Adipocyte (in vitro differentiated cells): ENCODE measurements around the gene ARL6IP6.
A peak's percentile ranks its signal among the peaks of the same experiment; 100 is the strongest.
"Not testable (repeated sequence)": the region's sequence is repeated elsewhere in the genome, so short reads cannot be mapped to it uniquely, and the experiment has no call there.

Experiments used
- DNase-seq: peaks from one replicate; pipeline ENCODE4 v3.0.0-alpha.2; 2015; ENCODE audit warnings: low read depth
- H3K27me3 ChIP-seq: replicated peaks from 2 replicates; pipeline ENCODE4 v1.7.0; 2013; ENCODE audit warnings: mild to moderate bottlenecking, low read length, moderate library complexity; ENCODE audit not compliant: control insufficient read depth, insufficient read depth
- H3K36me3 ChIP-seq: 2 replicates; pipeline ENCODE4 v1.7.0; 2013; ENCODE audit warnings: low read length, mild to moderate bottlenecking, moderate library complexity; ENCODE audit not compliant: control insufficient read depth, insufficient read depth, severe bottlenecking
- H3K4me1 ChIP-seq: 2 replicates; pipeline ENCODE4 v1.7.0; 2013; ENCODE audit warnings: mild to moderate bottlenecking, low read length, moderate library complexity; ENCODE audit not compliant: control insufficient read depth, insufficient read depth
- H3K4me3 ChIP-seq: 2 replicates; pipeline ENCODE4 v1.7.0; 2013; ENCODE audit warnings: mild to moderate bottlenecking, low read length, moderate library complexity
- H3K9ac ChIP-seq: 2 replicates; pipeline ENCODE4 v1.7.0; 2013; ENCODE audit warnings: mild to moderate bottlenecking, low read length, moderate library complexity
- H3K9me3 ChIP-seq: 2 replicates; pipeline ENCODE4 v1.7.0; 2013; ENCODE audit warnings: mild to moderate bottlenecking, low read length, moderate library complexity; ENCODE audit not compliant: control insufficient read depth

ARL6IP6 gene

GRCh38 chr2:152701198-152701597 is 17.2 kb upstream of the ARL6IP6 start:
- no peak overlapping the region for H3K9ac ChIP-seq
- H3K27me3 ChIP-seq, result no peaks in the 10 kb centered on the region
- H3K4me3 ChIP-seq, result no peak overlapping the region
- peaks cover 6% of the 10 kb centered on the region for H3K9me3 ChIP-seq
- DNase-seq, result no peak
- peaks cover 24% of the 10 kb centered on the region for H3K36me3 ChIP-seq
- H3K4me1 ChIP-seq, result peaks cover 2% of the 10 kb centered on the region

DNA sequence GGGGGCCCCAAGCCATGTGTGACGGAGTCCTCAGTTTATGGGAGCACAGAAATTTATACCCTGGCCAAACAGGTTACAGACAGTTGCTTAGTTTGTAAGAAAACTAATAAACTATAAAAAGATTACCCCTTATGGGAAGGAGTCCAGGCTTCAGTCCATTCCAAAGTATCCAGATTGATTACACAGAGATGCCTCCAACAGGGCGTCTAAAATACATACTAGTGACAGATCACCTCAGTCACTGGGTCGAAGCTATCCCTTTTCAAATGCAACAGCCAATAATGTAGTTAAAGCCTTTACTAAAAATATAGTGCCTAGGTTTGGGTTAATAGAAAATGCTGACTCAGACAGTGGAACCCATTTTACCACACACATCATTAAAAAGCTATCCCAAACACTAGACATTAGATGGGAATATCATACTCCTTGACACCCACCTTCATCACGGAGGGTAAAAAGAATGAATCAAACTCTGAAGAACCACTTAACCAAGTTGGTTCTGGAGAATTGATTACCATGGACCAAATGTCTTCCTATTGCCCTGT is 11.9 kb upstream of the ARL6IP6 start:
- Histone ChIP-seq H3K4me1 (no peaks in the 10 kb centered on the region), H3K4me3 (no peak overlapping the region), H3K9me3 (no peaks in the 10 kb centered on the region), H3K27me3 (no peaks in the 10 kb centered on the region), H3K9ac (no peak overlapping the region), H3K36me3 (peaks cover 42% of the 10 kb centered on the region)
- DNase-seq, result no peak

GRCh38 chr2:152708742-152709141 is 9.7 kb upstream of the ARL6IP6 start:
- H3K9ac ChIP-seq, result no peak overlapping the region
- no peaks in the 10 kb centered on the region for H3K27me3 ChIP-seq
- H3K9me3 ChIP-seq, result no peaks in the 10 kb centered on the region
- H3K36me3 ChIP-seq, result peaks cover 58% of the 10 kb centered on the region
- DNase-seq, result no peak
- no peaks in the 10 kb centered on the region for H3K4me1 ChIP-seq
- H3K4me3 ChIP-seq, result no peak overlapping the region

DNA sequence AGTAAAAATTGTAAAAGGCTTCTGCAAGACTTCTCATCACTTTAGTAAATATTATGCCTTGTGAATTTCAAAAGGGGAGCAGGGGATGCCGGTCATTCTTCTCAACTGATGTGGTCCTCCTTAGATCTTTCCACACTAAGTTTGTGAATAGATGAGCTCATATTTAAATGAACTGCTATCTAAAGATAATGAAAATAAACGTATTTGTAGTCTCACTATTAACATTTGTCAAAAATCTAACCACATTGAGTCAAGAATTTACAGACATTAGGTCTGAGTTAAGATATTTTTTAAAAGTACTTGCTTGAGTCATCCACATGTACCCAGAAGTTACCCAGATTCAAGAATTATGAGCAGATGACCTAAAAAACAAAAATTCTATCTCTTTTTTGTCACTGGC is 7.7 kb upstream of the ARL6IP6 start:
- Histone ChIP-seq H3K9me3 (no peaks in the 10 kb centered on the region), H3K27me3 (no peaks in the 10 kb centered on the region), H3K4me1 (peaks cover 11% of the 10 kb centered on the region), H3K9ac (no peak overlapping the region), H3K4me3 (no peak overlapping the region), H3K36me3 (peaks cover 64% of the 10 kb centered on the region)
- peak; percentile 11 for DNase-seq

GRCh38 chr2:152715112-152715511 is 3.3 kb upstream of the ARL6IP6 start:
- peak overlapping the region; percentile 99 for H3K4me3 ChIP-seq

DNA sequence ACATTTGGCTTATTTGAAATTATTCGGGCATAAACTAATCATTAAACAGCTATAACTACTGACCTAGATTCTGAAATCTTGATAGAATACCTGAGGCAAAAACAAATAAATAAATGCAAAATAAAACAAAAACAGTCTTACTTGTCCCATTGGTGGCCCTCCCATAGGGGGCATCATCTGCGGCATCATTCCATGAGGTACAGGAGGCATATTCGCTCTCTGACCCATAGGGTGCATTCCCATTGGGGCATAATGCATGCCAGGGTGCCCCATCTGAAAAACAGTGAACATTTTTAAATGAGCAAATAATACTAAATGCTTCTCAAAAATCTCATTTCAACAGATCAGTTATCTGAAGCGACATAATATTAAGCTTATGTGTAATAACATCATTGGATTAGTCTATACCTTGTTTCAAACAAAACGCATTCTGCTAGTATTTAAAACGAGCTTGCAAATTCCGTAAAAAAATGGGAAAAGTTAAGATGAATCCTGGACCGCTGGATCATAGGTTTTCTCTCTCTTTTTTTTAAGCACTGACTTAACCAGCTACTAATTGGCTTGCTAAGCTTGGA is 2.5 kb upstream of the ARL6IP6 start:
- peak; percentile 31 for DNase-seq
- H3K4me1 ChIP-seq, result peaks cover 24% of the 10 kb centered on the region
- H3K36me3 ChIP-seq, result peaks cover 41% of the 10 kb centered on the region
- peak overlapping the region; percentile 99 for H3K4me3 ChIP-seq
- no peaks in the 10 kb centered on the region for H3K9me3 ChIP-seq
- no peaks in the 10 kb centered on the region for H3K27me3 ChIP-seq
- H3K9ac ChIP-seq, result peak overlapping the region; percentile 97

More at GRCh38 chr2:152715112-152715511, 3.3 kb upstream of the ARL6IP6 start:
- Histone ChIP-seq H3K9ac (no peak overlapping the region), H3K36me3 (peaks cover 44% of the 10 kb centered on the region), H3K4me1 (peaks cover 24% of the 10 kb centered on the region), H3K9me3 (no peaks in the 10 kb centered on the region), H3K27me3 (no peaks in the 10 kb centered on the region)
- no peak for DNase-seq

DNA sequence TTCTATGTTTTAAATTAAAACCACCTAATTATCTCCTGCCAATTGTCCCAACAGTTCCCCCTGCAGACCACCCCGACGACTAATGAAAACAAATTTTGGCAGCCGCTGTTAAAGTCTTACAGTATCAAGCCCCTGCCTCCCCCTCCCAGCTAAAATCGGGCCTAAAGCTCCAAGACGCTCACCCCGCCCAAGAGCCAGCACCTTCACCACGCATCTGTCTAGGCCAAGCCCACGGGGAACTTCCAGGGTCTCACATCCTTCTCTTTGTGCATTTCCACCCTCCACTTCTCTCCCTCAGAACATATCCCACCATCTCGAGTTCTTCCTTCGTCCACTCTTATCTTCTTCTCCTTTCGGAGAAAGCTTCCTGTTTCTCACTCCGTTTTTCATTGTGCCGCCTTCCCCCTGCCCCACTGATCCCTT is 1.6 kb upstream of the ARL6IP6 start:
- peak; percentile 67 for DNase-seq
- no peaks in the 10 kb centered on the region for H3K9me3 ChIP-seq
- peak overlapping the region; percentile 97 for H3K9ac ChIP-seq
- no peaks in the 10 kb centered on the region for H3K27me3 ChIP-seq
- H3K4me3 ChIP-seq, result peak overlapping the region; percentile 99
- H3K4me1 ChIP-seq, result peaks cover 24% of the 10 kb centered on the region
- peaks cover 34% of the 10 kb centered on the region for H3K36me3 ChIP-seq

DNA sequence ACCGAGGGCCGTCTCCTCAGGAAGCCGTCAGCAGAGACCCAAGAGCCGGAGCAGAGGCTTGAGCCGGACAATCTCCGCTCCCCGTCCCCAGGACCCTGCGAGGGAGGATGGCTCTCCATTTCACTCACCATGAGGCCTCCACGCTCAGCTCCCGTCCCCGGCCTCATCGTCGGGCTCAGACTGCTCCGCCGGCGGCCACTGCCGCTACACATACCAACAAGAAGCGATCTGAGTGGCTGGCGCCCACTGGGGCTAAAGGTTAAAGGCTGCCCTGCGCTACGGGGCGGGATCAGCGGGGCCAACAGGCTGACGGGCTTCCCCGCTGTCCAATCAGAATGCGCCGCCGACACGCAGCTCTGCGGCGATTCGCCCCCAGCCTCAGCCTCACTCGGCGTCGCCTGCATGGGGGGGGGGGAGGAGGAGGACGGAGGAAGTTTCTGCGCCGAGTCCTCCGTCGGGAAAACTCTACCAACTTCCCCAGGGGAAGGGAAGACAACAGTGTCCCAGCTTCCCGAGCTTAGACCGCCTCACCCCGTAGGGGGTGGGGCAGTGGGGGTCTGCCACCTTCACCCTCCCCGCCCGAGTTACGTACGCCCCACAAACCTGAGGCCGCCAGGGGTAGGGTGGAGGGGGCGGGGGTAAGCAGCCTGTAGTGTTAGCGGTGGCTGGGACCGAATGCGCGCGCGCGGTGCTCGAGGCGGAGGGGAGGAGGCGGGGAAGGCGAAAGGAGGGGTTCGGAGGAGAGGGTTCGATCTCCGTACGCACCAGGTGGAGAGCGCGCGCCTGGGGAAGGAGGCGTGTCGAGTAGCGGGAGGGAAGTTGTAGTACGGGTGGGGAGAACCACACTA is 968 bp upstream of the ARL6IP6 start, which contains the start of gene PRPF40A:
Gene PRPF40A, minus strand, starts transcription at position 234 of the 848 bp plus-strand sequence. Its CDS starts 22 bp downstream, at position 212.
- DNase-seq, result peak; percentile 99
- Histone ChIP-seq H3K9ac (peak within 1 kb of the TSS; percentile 97), H3K4me3 (peak within 1 kb of the TSS; percentile 99), H3K27me3 (no peaks in the 10 kb centered on the region), H3K9me3 (no peaks in the 10 kb centered on the region), H3K36me3 (peaks cover 28% of the 10 kb centered on the region), H3K4me1 (peaks cover 24% of the 10 kb centered on the region)

- peak; percentile 70 for DNase-seq
These were observed 657 bp downstream of the ARL6IP6 start for GRCh38 chr2:152718909-152719645.

DNA sequence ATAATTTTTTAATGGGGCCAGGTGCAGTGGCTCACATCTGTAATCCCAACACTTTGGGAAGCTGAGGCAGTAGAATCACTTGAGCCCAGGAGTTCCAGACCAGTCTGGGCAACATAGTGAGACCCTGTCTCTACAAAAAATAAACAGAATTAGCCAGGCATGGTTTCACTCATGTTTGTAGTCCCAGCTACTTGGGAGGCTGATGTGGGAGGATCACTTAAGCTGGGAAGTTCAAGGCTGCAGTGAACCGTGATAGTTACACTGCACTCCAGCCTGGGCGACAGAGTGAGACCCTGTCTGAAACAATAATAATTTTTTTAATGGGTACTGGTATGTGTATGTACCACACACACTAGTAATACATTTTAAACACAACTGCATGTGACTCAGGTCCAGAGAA is 2.4 kb downstream of the ARL6IP6 start:
- Histone ChIP-seq H3K9me3 (no peaks in the 10 kb centered on the region), H3K9ac (no peak overlapping the region), H3K27me3 (no peaks in the 10 kb centered on the region), H3K36me3 (no peaks in the 10 kb centered on the region), H3K4me3 (no peak overlapping the region), H3K4me1 (peaks cover 19% of the 10 kb centered on the region)
- no peak for DNase-seq

More at GRCh38 chr2:152718909-152719645, 657 bp downstream of the ARL6IP6 start:
- H3K36me3 ChIP-seq, result peaks cover 11% of the 10 kb centered on the region
- no peaks in the 10 kb centered on the region for H3K27me3 ChIP-seq
- H3K4me3 ChIP-seq, result peak overlapping the region; percentile 99
- peaks cover 24% of the 10 kb centered on the region for H3K4me1 ChIP-seq
- H3K9ac ChIP-seq, result peak overlapping the region; percentile 97
- H3K9me3 ChIP-seq, result no peaks in the 10 kb centered on the region

- not testable (repeated sequence) for DNase-seq, H3K9me3 ChIP-seq, H3K4me3 ChIP-seq, H3K36me3 ChIP-seq, H3K27me3 ChIP-seq, H3K9ac ChIP-seq
- H3K4me1 ChIP-seq, result peaks cover 16% of the 10 kb centered on the region
These were observed 4.2 kb downstream of the ARL6IP6 start for GRCh38 chr2:152722639-152723038.
